GM18951 (cell line): ENCODE measurements around the gene UBE4B.
"Not testable (repeated sequence)": the region's sequence is repeated elsewhere in the genome, so short reads cannot be mapped to it uniquely, and the experiment has no call there.

ENCODE experiments used
- POLR2A ChIP-seq: IDR thresholded peaks from 4 replicates; pipeline ENCODE4 v1.6.1; 2011; ENCODE audit warnings: mild to moderate bottlenecking; ENCODE audit not compliant: insufficient read length, insufficient read depth; ENCODE audit errors: extremely low read depth
- in situ Hi-C: fragments of 300-500 bp; cut with MboI; formaldehyde crosslinking; loops from one replicate; pipeline ENCODE4 v1.12.0; 2022; ENCODE audit warnings: low sequenced_read_pairs, mixed read lengths, inconsistent platforms; ENCODE audit not compliant: unreplicated experiment

UBE4B gene

DNA sequence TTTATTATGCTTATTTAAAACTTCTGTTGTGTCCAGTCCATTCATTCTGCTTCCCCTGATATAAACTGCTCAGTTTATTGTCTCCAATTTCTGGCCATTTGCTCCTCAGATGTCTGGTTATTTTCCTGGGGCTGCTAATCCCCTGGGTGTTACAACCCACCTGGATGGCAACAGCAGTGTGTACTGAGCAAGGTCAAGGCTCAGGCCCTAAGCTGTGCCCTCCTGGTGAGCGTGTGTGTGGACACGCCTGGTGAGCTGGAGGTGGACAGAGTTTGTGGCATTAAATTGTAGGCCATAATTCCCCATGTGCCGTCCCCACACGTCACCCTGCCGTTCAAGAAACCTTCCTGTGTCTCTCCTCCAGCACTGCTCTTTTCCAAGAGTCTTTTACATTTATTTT lies 159.5 kb downstream of the UBE4B start:
- no peak for TF ChIP-seq POLR2A
- in situ Hi-C loops = no loop called here

DNA sequence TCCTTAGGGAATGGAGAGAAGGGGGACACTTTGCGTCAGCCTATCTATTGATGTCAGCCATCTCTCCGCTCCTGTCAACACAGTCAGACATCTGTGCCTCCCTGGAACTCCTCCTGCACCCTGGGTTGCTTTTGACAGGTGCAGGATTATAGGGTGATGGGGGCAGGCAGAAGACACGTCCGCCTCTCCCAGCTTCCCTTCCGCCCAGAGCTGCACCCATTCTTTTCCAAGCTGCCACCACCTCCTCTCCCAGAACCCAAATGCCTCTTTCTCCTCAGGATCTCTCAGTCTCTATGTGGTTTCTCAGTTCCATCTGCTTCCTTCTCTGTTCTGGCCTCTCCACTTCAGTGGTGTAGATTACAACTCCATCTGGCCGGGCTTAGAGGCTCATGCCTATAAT lies 160.5 kb downstream of the UBE4B start:
- in situ Hi-C loops = no loop called here

DNA sequence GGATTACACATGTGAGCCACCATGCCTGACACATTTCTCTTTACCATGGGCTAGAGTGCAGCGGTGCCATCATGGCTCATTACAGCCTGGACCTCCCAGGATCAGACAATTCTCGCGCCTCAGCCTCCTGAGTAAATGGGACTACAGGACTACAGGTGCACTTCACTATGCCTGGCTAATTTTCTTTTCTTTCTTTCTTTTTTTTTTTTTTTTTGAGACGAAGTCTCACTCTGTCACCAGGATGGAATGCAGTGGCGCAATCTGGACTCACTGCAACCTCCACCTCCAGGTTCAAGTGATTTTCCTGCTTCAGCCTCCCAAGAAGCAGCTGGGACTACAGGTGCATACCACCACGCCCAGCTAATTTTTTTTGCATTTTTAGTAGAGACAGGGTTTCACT lies 162.8 kb downstream of the UBE4B start:
- in situ Hi-C loops = no loop called here
- TF ChIP-seq POLR2A = no peak

More for the DNA sequence above, 160.5 kb downstream of the UBE4B start:
- no peak for TF ChIP-seq POLR2A

DNA sequence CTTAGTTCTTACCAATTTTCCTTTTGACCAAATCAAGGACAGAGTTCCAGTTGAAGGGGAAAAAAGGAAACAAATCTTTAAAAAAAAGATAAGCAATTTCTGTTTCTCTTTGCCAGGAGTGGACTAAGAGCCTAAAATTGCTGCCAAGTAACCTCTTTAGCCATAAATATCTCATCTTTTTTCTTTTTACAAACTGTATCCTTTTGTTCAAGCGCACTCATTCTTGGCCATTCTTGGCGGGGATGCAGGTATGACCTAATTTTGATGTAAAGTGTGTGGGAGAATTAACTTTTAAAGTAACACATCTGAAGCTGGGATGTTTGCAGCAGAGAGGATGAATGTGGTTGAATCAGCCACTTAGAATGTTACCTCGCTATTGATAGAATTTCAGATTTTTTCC lies 164.2 kb downstream of the UBE4B start:
- no peak for TF ChIP-seq POLR2A
- in situ Hi-C loops = no loop called here

DNA sequence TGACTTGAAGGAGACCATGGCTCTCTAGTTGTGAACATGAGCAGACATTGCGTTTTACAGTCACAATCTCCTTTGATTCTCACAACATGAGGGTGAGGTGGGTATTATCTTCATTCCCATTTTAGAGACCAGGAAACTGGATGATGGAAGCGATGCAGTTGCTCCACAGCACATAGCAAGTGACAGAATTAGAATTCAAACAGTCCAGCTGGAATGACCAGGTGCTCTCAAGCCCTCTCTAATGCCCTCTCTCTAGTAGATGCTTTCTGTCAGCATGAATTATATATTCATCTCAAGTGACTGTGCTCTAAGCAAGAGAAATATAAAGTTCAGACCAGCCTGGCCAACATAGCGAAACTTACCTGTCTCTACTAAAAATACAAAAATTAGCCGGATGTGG lies 167.9 kb downstream of the UBE4B start:
- in situ Hi-C loops = no loop called here
- TF ChIP-seq POLR2A = no peak

- TF ChIP-seq POLR2A = no peak
- in situ Hi-C loops = no loop called here
Measured at GRCh38 chr1:10204003-10204642, 171.4 kb downstream of the UBE4B start.

- in situ Hi-C loops = not testable (repeated sequence)
Measured at GRCh38 chr1:10205206-10205605, 172.4 kb downstream of the UBE4B start.

- in situ Hi-C loops = no loop called here
- TF ChIP-seq POLR2A = no peak
Measured at GRCh38 chr1:10207810-10208209, 175.1 kb downstream of the UBE4B start.

DNA sequence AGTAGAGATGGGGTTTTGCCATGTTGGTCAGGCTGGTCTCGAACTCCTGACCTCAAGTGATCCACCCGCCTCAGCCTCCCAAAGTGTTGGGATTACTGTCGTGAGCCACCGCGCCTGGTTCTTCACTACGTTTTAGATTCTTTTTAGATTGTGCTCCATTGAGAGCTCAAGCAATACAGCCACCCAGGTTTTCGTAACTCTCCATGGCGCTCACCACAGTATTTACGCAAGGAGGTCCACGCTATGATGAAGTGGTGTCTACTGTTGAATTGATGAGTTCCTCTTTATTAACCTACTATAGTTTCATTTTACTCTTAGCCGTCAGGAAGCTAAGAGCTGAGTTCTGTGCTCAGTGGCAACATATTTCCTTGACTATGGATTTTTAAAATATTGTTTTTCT lies 175.8 kb downstream of the UBE4B start:
- in situ Hi-C loops = no loop called here
- no peak for TF ChIP-seq POLR2A

- no peak for TF ChIP-seq POLR2A
- in situ Hi-C loops = no loop called here
Measured at GRCh38 chr1:10209590-10209904, 176.8 kb downstream of the UBE4B start.

- in situ Hi-C loops = no loop called here
- peak; percentile 74 for TF ChIP-seq POLR2A
Measured at GRCh38 chr1:10209905-10210810, 177.4 kb downstream of the UBE4B start, which contains the start of gene KIF1B. Gene KIF1B (plus strand): TSS chr1:10210570. CDS start chr1:10232329, 21,759 bp downstream.

- in situ Hi-C loops = no loop called here
- no peak for TF ChIP-seq POLR2A
Measured at GRCh38 chr1:10210841-10211804, 178.4 kb downstream of the UBE4B start.

DNA sequence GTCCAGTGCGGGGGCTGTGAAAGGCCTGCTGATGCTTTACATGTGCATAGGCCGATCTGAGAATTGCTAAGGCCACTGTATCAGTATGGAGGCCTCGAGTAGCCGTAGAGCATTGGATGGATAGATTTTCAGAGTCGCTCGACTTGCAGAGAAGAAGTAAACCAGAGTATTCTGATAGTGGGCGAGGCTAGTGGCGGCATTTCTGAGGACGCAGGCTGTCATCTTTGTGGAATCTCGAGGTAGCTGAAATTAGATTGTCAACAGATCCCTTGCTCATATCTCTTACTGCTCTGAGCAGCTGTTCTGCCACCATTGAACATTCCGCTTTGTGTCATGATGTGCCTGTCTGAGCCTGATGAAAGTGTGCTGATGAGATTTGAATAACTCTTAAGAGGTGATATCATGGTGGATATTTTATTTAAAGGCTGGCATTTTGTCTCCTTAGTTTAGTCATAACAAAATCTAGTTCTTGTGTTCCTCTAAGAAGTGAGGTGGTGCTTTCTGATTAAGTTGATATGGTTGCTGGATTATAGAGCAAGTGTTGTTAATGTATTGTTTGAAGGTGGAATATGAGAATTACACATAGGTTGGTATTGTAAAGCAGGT lies 179.2 kb downstream of the UBE4B start:
- in situ Hi-C loops = no loop called here
- TF ChIP-seq POLR2A = no peak
